ENCODE data around the gene ADCY7. TPM values are rescaled to one million over a fixed set of nuclear protein-coding genes. Genes with fewer than 3 reads are reported as not detected.

ADCY7 gene
- total RNA-seq, 1 experiment from 2014 or later, result 34.2 TPM

DNA sequence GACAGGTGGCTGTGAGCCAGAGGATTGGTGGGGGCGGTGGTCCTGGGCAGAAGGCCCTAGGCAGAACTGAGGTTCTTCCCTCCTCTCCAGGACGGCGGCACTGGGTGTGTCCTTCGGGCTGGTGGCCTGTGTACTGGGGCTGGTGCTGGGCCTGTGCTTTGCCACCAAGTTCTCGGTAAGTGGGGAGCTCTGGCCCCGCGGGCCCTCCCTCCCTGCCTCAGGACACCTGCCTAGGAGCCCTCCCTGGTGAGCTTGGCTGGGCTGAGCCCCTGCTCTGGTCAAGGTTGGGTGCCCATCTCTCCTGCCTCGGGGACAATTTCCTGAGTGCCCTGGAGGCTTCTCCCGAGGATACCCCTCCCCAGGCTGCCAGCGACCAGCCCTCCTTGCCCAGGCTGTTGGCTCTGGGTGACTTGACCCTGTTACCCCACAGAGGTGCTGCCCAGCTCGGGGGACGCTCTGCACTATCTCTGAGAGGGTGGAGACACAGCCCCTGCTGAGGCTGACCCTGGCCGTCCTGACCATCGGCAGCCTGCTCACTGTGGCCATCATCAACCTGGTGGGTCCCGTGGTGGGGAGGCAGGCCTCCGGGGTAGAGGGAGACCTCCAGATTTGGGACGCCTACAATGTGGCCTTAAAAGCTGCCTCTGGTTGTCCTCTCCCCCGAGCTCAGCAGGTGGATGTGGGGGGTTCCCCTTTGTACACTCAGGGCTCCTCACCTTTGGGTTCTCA, 42.0 kb downstream of the ADCY7 start:
- no TSS peak for BruUV-seq (replicated peaks)
- Histone ChIP-seq H3K9me3 (ENCODE audit: control insufficient read depth in 1 of 2, insufficient read depth in 1 of 2, low read depth in 1 of 2, low read length in 2 of 2) (no peaks in the 10 kb centered on the region), H3K4me2 (ENCODE audit: low read length) (no peak overlapping the region), H3K4me1 (ENCODE audit: control insufficient read depth in 1 of 2, insufficient read depth in 2 of 2, low read length in 2 of 2) (peaks cover 0 to 13% of the 10 kb centered on the region in 2 experiments; a peak in 2 of 4 replicates), H2AFZ (ENCODE audit: low read depth, low read length, poor library complexity, severe bottlenecking) (no peak overlapping the region), H3K9ac (ENCODE audit: low read length) (no peak overlapping the region), H3K79me2 (ENCODE audit: insufficient read depth, low read length) (no peaks in the 10 kb centered on the region), H4K20me1 (ENCODE audit: insufficient read depth) (no peaks in the 10 kb centered on the region), H3K4me3 (replicated peaks in 1 of 2; ENCODE audit: low read depth in 1 of 2, low read length in 2 of 2) (no peak overlapping the region), H3K27ac (ENCODE audit: low read depth, low read length) (no peak overlapping the region), H3K27me3 (ENCODE audit: insufficient read depth, low read length) (no peaks in the 10 kb centered on the region), H3K9me2 (ENCODE audit: insufficient read depth) (no peaks in the 10 kb centered on the region), H3K36me3 (ENCODE audit: control insufficient read depth in 1 of 2, insufficient read depth in 2 of 2, low read length in 2 of 2) (peaks cover 0 to 2% of the 10 kb centered on the region in 2 experiments; a peak in 1 of 4 replicates)
- no peak for DNase-seq (ENCODE audit: low read depth, low spot score)
- POLR2A ChIA-PET, result interaction anchor here (0.7 kb wide), 1 partner anchor 59 kb away, joined by 3 read pairs; no protein-coding TSS in a partner anchor
- ATAC-seq, result no peak
- intact Hi-C loops (cut with micrococcal nuclease), result no loop called here
- RAD21 ChIA-PET (ENCODE audit: low non-redundant PET in 1 of 2, low total read pairs in 2 of 2, uncharacterized antibody in 2 of 2, unreplicated experiment in 2 of 2), result no interaction called here
- TF ChIP-seq ZFX (IDR thresholded peaks at IDR 0.05) (no peak), YY1 (IDR thresholded peaks at IDR 0.05; ENCODE audit: extremely low read depth, insufficient replicate concordance, low read depth, low read length) (no peak), EZH2 (IDR thresholded peaks at IDR 0.05) (no peak), ZNF274 (IDR thresholded peaks at IDR 0.05; ENCODE audit: low read depth, low read length) (no peak), ELF1 (IDR thresholded peaks at IDR 0.05; ENCODE audit: borderline replicate concordance, low read depth) (no peak), SIN3A (IDR thresholded peaks at IDR 0.05; ENCODE audit: low read depth) (no peak), POLR2A (IDR thresholded peaks at IDR 0.05; ENCODE audit: borderline replicate concordance, extremely low read depth, insufficient read depth, insufficient read length) (no peak), CEBPB (IDR thresholded peaks at IDR 0.05; ENCODE audit: low read depth) (no peak)
- TF ChIP-seq, protein P1, sequence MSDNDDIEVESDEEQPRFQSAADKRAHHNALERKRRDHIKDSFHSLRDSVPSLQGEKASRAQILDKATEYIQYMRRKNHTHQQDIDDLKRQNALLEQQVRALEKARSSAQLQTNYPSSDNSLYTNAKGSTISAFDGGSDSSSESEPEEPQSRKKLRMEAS (IDR thresholded peaks at IDR 0.05), result no peak
- CTCF ChIA-PET, result no interaction called here

DNA sequence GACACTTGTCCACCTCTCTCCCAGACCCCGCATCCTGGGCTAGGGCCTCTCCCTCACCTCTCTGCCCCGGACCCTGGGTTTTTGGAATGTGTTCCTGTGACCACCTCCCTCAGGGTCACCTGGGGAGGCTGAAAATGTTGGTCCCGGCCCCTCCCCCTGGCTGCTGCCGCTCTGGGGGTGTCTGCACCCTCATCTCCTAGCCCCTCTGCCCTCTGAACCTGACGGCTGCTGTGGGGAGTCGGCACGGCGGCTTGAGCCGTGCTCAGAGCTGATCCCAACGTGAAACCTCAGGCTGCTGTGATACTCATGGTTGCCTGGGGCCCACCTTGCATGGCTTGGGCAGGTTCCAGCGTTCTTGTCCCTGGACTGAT, 42.8 kb downstream of the ADCY7 start:
- ChIA-PET RAD21 (ENCODE audit: low non-redundant PET in 1 of 2, low total read pairs in 2 of 2, uncharacterized antibody in 2 of 2, unreplicated experiment in 2 of 2) (no interaction called here), CTCF (no interaction called here), POLR2A (no interaction called here)
- Histone ChIP-seq H3K9ac (ENCODE audit: low read length) (no peak overlapping the region), H3K36me3 (ENCODE audit: control insufficient read depth in 1 of 2, insufficient read depth in 2 of 2, low read length in 2 of 2) (peaks cover 3 to 4% of the 10 kb centered on the region in 2 experiments; a peak in 2 of 4 replicates), H3K9me3 (ENCODE audit: control insufficient read depth in 1 of 2, insufficient read depth in 1 of 2, low read depth in 1 of 2, low read length in 2 of 2) (no peaks in the 10 kb centered on the region), H3K79me2 (ENCODE audit: insufficient read depth, low read length) (no peaks in the 10 kb centered on the region), H4K20me1 (ENCODE audit: insufficient read depth) (no peaks in the 10 kb centered on the region), H3K27ac (ENCODE audit: low read depth, low read length) (no peak overlapping the region), H3K9me2 (ENCODE audit: insufficient read depth) (no peaks in the 10 kb centered on the region), H3K27me3 (ENCODE audit: insufficient read depth, low read length) (no peaks in the 10 kb centered on the region), H3K4me1 (ENCODE audit: control insufficient read depth in 1 of 2, insufficient read depth in 2 of 2, low read length in 2 of 2) (peaks cover 0 to 13% of the 10 kb centered on the region in 2 experiments; a peak in 2 of 4 replicates), H3K4me3 (replicated peaks in 1 of 2; ENCODE audit: low read depth in 1 of 2, low read length in 2 of 2) (no peak overlapping the region), H3K4me2 (ENCODE audit: low read length) (no peak overlapping the region), H2AFZ (ENCODE audit: low read depth, low read length, poor library complexity, severe bottlenecking) (no peak overlapping the region)
- ATAC-seq (no peak), DNase-seq (ENCODE audit: low read depth, low spot score) (no peak)
- BruUV-seq (replicated peaks), result no TSS peak
- intact Hi-C loops (cut with micrococcal nuclease), result no loop called here
- TF ChIP-seq ZNF274 (IDR thresholded peaks at IDR 0.05; ENCODE audit: low read depth, low read length), result no peak
- TF ChIP-seq, protein P2, sequence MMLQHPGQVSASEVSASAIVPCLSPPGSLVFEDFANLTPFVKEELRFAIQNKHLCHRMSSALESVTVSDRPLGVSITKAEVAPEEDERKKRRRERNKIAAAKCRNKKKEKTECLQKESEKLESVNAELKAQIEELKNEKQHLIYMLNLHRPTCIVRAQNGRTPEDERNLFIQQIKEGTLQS (IDR thresholded peaks at IDR 0.05), result no peak
- TF ChIP-seq CBX3 (IDR thresholded peaks at IDR 0.05; ENCODE audit: low read depth), result no peak
- no peak for TF ChIP-seq SRF (IDR thresholded peaks at IDR 0.05; ENCODE audit: low read depth)
- TF ChIP-seq RAD21 (IDR thresholded peaks at IDR 0.05; ENCODE audit: low read depth), result no peak
- no peak for TF ChIP-seq SIN3A (IDR thresholded peaks at IDR 0.05; ENCODE audit: low read depth)
- no peak for TF ChIP-seq TCF7L2 (IDR thresholded peaks at IDR 0.05; ENCODE audit: borderline replicate concordance, extremely low read depth, insufficient read depth, insufficient read length)
- no peak for TF ChIP-seq POLR2AphosphoS5 (IDR thresholded peaks at IDR 0.05; ENCODE audit: low read depth, low read length)
- TF ChIP-seq, protein P3, sequence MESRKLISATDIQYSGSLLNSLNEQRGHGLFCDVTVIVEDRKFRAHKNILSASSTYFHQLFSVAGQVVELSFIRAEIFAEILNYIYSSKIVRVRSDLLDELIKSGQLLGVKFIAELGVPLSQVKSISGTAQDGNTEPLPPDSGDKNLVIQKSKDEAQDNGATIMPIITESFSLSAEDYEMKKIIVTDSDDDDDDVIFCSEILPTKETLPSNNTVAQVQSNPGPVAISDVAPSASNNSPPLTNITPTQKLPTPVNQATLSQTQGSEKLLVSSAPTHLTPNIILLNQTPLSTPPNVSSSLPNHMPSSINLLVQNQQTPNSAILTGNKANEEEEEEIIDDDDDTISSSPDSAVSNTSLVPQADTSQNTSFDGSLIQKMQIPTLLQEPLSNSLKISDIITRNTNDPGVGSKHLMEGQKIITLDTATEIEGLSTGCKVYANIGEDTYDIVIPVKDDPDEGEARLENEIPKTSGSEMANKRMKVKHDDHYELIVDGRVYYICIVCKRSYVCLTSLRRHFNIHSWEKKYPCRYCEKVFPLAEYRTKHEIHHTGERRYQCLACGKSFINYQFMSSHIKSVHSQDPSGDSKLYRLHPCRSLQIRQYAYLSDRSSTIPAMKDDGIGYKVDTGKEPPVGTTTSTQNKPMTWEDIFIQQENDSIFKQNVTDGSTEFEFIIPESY (IDR thresholded peaks at IDR 0.05; ENCODE audit: extremely low read depth, insufficient replicate concordance, low read length), result no peak
- no peak for TF ChIP-seq CEBPB (IDR thresholded peaks at IDR 0.05; ENCODE audit: low read depth)
- TF ChIP-seq POLR2A (IDR thresholded peaks at IDR 0.05; ENCODE audit: borderline replicate concordance, extremely low read depth, insufficient read depth, insufficient read length), result no peak
- no peak for TF ChIP-seq EZH2phosphoT487 (IDR thresholded peaks at IDR 0.05; ENCODE audit: borderline replicate concordance)
